GM19025 (cell line): Measurements from ENCODE around the gene DHX8.
A peak's percentile ranks its signal among the peaks of the same experiment; 100 is the strongest.

ENCODE experiments used
- ATAC-seq: cut with Tn5 transposase; IDR thresholded peaks from one replicate; pipeline ENCODE4 v1.9.1; 2021; ENCODE audit warnings: mild to moderate bottlenecking, low read depth, moderate library complexity; ENCODE audit not compliant: unreplicated experiment

The DHX8 gene

GRCh38 chr17:43517615-43518386 is 34.0 kb downstream of the DHX8 start:
- peak; percentile 69 for ATAC-seq

- ATAC-seq = no peak
Measured at GRCh38 chr17:43521389-43521788, 37.6 kb downstream of the DHX8 start.

GRCh38 chr17:43524945-43525575 is 41.3 kb downstream of the DHX8 start:
- ATAC-seq = no peak

DNA sequence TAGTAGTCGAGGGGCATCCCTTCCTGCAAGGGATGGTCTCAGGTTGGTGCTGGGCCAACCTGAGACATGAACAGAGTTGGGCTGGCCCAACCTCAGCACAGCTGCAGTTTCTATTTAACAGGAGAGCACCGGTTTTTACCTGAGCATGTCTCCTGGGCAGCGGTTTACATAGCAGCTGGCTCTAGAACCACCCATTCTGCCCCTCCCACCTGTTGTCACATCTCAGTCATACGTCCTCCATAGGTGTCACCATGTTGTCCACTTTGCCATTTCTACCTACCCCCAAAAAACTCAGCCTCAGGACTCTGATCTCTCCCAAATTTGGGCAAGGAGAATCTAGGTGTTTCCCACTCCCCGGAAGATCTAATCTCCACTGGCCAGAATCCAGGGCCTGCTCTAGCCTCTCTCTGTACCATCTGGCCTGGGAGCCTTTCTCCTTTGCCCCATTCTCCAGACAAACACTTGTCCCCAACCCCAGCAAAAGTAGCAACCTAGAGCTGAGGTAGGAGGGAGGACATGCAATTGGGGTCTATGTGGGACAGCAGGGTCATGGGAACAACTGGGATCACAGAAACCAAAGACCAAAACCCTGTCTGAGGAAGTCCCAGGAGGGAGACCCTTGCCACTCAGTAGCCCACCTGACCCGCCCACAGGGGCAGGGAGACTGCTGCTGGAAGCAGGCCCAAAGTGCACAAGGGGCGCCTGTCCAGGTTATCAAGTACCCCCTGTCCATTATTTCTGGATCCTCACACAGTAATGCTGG is 43.3 kb downstream of the DHX8 start:
- ATAC-seq = no peak

DNA sequence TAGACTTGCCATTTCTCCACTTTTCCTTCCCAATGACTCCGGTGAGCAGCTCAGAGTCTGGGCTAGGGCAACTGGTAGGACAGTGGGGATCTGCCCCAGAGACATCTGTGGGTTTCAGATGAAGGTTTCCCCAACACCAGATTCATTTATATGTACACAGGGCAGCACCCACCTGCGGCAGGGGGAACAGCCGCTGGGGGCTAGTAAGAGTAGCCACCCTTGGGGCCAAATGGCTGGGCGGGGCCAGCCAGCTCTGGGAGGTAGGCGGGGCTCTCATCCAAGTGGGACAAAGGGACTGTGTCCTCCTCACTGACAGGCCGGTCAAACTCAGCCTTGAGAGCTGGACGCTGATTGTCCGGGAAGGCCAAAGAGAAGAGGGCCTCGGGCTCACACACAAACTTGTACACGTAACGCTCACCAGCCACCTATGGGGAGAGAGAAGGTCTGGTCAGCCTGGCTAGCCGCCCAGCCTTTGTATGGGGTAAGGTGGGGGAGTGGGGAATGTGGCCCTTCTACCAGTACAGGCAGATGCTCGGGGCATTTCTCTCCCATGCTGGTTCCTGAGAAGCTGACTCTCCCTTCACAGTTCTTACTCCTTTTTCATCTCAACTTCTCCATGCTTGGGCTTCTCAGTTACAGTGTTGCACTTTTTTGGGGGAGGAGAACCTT is 44.7 kb downstream of the DHX8 start:
- ATAC-seq = no peak

GRCh38 chr17:43528988-43529814 is 45.4 kb downstream of the DHX8 start:
- no peak for ATAC-seq

DNA sequence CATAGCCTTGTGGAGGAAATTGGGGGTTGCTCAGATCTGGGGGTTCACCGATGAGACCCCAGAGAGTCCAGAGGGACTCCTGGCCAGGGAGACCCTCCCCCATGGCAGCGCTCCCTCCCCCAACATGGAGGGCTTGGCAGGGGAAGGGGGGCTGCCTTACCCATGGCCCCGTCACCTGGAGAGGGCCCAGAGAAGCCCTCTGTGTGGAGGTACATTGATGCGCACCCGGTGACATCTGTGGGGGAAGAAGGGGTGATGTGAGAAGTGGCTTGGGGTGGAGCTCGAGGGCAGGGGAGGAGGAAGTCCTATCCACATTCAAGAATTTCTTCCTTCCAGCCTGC is 46.1 kb downstream of the DHX8 start:
- no peak for ATAC-seq

DNA sequence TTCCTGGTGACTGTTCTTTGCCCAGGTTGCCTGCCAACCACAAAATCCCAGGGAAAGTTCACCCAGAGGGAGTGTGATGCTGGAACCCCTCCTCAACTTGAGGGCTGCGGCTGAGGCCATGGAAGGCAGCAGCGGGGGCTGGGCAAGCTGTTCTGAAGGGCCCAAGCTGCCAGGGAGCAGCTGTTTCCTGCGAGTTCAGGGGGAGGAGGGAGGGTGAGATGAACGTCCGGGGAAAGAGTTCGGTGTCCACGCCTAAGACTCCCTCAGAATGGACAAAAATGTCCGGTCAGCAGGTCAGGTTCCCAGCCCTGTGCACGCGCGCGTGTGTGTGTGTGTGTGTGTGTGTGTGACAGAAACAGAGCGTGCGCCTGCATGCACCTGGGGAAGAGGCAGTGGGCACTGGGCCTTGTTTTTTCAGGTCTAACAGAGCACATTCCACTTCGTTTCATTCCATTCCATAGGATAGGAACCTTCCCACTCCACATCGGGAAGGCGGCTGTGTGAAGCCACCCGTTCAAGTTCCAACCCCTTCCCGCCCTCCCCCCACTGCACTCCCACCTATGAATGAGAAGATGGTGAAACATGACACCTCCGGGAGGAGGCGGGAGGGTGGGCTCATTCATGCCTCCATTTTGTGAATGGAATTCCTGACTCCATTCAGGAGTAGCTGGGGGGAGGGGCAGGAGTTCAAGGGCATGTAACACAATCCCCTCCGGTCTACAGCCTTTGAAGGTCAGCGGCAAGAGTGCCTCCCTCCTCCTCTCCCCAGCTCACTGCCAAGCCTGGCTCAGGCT is 46.7 kb downstream of the DHX8 start:
- no peak for ATAC-seq

DNA sequence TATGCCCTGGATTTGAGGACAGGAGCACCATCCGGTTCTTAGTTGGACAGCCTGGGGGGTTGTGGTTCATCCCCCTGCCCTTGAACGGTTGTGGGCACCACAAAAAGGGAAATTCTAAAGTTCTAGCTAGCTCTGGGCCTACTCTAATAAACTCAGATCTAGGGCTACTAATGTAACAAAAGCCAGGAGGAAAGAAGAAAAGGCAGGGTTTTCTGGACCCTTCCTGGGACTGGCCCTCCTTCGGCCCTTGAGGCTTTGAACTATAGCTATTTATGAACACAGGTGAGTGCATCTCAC is 47.3 kb downstream of the DHX8 start:
- no peak for ATAC-seq

DNA sequence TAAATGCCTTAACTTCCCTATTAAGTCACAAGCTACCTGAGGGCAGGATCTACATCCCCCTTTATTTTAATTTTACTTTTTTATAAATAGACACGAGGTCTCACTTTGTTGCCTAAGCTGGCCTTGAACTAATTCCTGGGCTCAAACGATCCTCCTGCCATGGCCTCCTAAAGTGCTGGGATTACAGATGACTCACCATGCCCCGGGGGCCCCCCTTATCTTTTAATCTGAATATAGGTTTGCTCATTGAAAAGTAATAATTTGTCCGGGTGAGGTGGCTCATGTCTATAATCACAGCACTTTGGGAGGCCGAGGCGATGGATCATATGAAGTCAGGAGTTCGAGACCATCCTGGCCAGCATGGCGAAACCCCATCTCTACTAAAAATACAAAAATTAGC is 48.2 kb downstream of the DHX8 start:
- ATAC-seq = no peak

- no peak for ATAC-seq
Measured at GRCh38 chr17:43532581-43532980, 48.8 kb downstream of the DHX8 start.

DNA sequence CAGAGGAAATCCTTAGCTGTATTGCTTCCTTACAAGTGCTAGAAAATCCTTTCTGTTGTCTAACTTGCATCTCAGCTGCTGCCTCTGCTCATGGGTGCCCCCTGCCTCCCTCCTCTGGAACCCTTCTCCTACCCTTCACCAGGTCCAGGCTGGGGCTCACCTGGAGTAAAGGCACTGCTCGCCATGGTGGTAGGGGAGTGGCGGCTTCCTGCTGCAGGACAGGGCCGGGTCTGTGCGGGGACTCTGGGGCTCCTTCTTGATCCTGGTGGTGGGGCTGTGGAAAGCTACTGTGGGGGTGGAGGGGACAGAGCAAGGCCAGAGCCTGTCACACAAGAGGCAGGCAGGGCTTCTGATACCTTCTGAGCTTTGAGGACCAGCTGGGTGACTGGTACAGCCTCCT is 49.9 kb downstream of the DHX8 start:
- no peak for ATAC-seq

DNA sequence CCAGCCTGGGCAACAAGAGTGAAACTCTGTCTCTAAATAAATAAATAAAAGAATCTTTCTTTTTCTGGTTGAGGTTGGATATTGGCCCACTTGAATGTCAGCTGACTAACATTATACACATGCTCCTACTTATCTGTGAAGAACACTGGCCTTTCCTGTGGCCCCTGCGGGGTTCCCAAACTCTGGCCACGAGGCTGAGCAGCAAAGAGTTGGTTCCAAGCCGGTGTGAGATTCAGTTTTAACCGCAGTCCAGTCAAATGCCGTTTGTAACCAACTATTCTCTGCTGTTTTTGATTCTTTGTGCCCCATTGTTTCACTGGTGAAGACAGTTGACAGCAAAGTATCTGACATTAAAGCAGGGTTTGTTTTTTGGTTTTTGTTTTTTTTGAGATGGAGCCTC is 51.1 kb downstream of the DHX8 start:
- ATAC-seq = no peak

DNA sequence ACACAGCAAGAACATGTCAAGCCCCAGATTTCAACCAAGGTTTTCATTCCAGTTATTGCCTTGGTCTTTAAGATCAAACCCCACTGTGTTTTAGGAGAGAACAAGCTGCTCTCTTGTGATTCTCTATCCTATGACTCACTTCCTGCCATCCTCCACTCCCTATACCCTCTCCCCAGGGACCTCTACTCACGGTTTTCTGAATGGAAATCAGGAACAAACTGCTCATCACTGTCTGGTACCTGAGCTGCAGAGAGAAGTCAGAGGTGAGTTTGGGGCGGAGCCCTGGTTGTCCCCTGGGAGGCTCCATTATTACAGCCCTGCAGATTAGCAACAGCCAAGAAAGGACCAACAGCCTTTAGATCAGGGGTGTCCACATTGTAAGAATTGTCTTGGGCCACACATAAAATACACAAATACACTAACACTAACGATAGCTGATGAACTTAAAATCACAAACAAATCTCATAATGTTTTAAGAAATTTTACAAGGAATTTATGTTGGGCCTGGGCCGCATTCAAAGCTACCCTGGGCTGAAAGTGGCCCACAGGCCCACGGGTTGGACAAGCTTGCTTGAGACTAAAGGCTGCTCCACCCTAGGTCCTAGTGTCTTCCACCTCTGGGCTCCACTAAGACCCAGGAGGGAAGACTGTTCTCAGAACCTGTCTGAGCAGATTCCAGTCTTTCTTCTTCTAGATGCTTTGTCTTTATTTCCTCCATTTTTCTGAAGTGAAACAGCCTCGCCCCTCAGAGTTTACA is 52.6 kb downstream of the DHX8 start:
- ATAC-seq = no peak

DNA sequence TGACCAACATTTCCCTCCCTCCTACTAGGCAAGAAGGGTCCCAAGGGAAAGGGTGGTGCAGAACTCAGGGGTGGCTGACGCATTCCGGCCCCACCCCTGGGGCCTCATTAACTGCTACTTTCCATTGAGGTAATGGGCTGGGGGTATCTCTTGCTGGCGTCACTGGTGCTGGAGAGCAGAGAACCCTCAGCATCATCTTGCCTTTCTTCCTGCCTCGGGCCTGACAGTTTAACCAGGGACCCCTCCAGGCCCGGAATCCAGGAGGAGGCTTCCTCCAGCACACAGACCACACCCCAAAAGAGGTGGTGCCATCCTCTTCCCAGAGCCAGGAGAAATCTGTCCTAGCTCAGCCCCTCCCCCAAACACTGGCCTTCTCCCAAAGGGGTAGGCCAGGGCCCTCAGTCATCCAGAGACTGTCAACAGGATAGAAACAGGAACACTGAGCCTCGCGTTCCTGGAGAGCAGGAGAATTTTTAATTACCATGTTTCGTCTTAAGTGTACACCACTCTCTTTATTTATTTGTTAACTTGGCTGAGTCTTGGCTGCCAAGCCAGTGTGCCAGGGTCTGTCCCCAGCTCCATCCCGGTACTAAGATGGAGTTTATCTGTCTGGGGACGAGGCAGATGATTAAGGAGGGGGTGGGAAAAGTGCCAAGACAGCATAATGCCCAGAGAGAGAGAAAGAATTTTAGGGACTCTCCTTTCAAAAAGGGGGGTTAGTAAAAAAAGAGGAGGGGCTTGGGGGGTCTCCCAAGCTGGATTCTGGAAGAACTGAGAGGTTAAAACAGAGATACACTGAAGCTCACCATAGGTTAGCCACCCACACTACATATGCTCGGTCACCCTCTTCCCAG is 57.3 kb downstream of the DHX8 start:
- no peak for ATAC-seq

- no peak for ATAC-seq
Measured at GRCh38 chr17:43542859-43543258, 59.1 kb downstream of the DHX8 start.

GRCh38 chr17:43543300-43543699 is 59.5 kb downstream of the DHX8 start:
- no peak for ATAC-seq
